GM23248 (cell line): Measurements from ENCODE around the gene EFR3B.

ENCODE experiments used
- EZH2 ChIP-seq: fragments of 200-600 bp; sonication (generic); IDR thresholded peaks from 2 replicates; pipeline ENCODE4 v1.6.1; 2018; ENCODE audit warnings: antibody characterized with exemption, mild to moderate bottlenecking; ENCODE audit not compliant: insufficient read depth, poor library complexity, severe bottlenecking
- EZH2phosphoT487 ChIP-seq: fragments of 200-600 bp; sonication (generic); IDR thresholded peaks from 2 replicates; pipeline ENCODE4 v1.6.1; 2018; ENCODE audit warnings: antibody characterized with exemption, moderate library complexity, mild to moderate bottlenecking, low read depth; ENCODE audit not compliant: insufficient read depth

GRCh38 chr2:24994146-24994724, 47.6 kb upstream of the EFR3B start:
- TF ChIP-seq EZH2: no peak
- TF ChIP-seq EZH2phosphoT487: no peak
